ENCODE measurements around the gene GRAP2. TPM values are rescaled to one million over a fixed set of nuclear protein-coding genes. Genes with fewer than 3 reads are reported as not detected.

GRAP2 gene
- total RNA-seq, 1 donor from 2014 or later, result not detected

- no peak for DNase-seq (ENCODE audit: extremely low spot score, unreplicated experiment)
- no peak for TF ChIP-seq CTCF (IDR thresholded peaks at IDR 0.05)
- Mint-ChIP-seq H3K27me3 (ENCODE audit: unreplicated experiment) (peaks cover 75% of the 10 kb centered on the region), H3K4me1 (ENCODE audit: unreplicated experiment) (no peaks in the 10 kb centered on the region), H3K4me3 (ENCODE audit: unreplicated experiment) (no peak overlapping the region), H3K9me3 (ENCODE audit: unreplicated experiment) (no peaks in the 10 kb centered on the region), H3K36me3 (ENCODE audit: unreplicated experiment) (no peaks in the 10 kb centered on the region), H3K27ac (ENCODE audit: unreplicated experiment) (no peak overlapping the region)
These were observed 72.8 kb downstream of the GRAP2 start for GRCh38 chr22:39973656-39974055.

GRCh38 chr22:39974065-39974464 lies 73.2 kb downstream of the GRAP2 start:
- Mint-ChIP-seq H3K4me1 (ENCODE audit: unreplicated experiment) (no peaks in the 10 kb centered on the region), H3K36me3 (ENCODE audit: unreplicated experiment) (no peaks in the 10 kb centered on the region), H3K27ac (ENCODE audit: unreplicated experiment) (no peak overlapping the region), H3K27me3 (ENCODE audit: unreplicated experiment) (peaks cover 72% of the 10 kb centered on the region), H3K4me3 (ENCODE audit: unreplicated experiment) (no peak overlapping the region), H3K9me3 (ENCODE audit: unreplicated experiment) (no peaks in the 10 kb centered on the region)
- no peak for DNase-seq (ENCODE audit: extremely low spot score, unreplicated experiment)
- TF ChIP-seq CTCF (IDR thresholded peaks at IDR 0.05), result no peak

- H3K27me3 Mint-ChIP-seq (ENCODE audit: unreplicated experiment), result peaks cover 58% of the 10 kb centered on the region
- no peaks in the 10 kb centered on the region for H3K36me3 Mint-ChIP-seq (ENCODE audit: unreplicated experiment)
- no peak overlapping the region for H3K4me3 Mint-ChIP-seq (ENCODE audit: unreplicated experiment)
- no peak for DNase-seq (ENCODE audit: extremely low spot score, unreplicated experiment)
- no peaks in the 10 kb centered on the region for H3K9me3 Mint-ChIP-seq (ENCODE audit: unreplicated experiment)
- no peak for TF ChIP-seq CTCF (IDR thresholded peaks at IDR 0.05)
- H3K27ac Mint-ChIP-seq (ENCODE audit: unreplicated experiment), result no peak overlapping the region
- H3K4me1 Mint-ChIP-seq (ENCODE audit: unreplicated experiment), result no peaks in the 10 kb centered on the region
These were observed 78.2 kb downstream of the GRAP2 start for GRCh38 chr22:39979048-39979447.

GRCh38 chr22:39979458-39979857 lies 78.6 kb downstream of the GRAP2 start:
- Mint-ChIP-seq H3K27ac (ENCODE audit: unreplicated experiment) (no peak overlapping the region), H3K4me3 (ENCODE audit: unreplicated experiment) (no peak overlapping the region), H3K9me3 (ENCODE audit: unreplicated experiment) (no peaks in the 10 kb centered on the region), H3K36me3 (ENCODE audit: unreplicated experiment) (no peaks in the 10 kb centered on the region), H3K4me1 (ENCODE audit: unreplicated experiment) (no peaks in the 10 kb centered on the region), H3K27me3 (ENCODE audit: unreplicated experiment) (peaks cover 58% of the 10 kb centered on the region)
- no peak for DNase-seq (ENCODE audit: extremely low spot score, unreplicated experiment)
- TF ChIP-seq CTCF (IDR thresholded peaks at IDR 0.05), result no peak

GRCh38 chr22:39980596-39980995 lies 79.7 kb downstream of the GRAP2 start:
- DNase-seq (ENCODE audit: extremely low spot score, unreplicated experiment), result no peak
- Mint-ChIP-seq H3K9me3 (ENCODE audit: unreplicated experiment) (no peaks in the 10 kb centered on the region), H3K4me1 (ENCODE audit: unreplicated experiment) (no peaks in the 10 kb centered on the region), H3K4me3 (ENCODE audit: unreplicated experiment) (no peak overlapping the region), H3K27ac (ENCODE audit: unreplicated experiment) (no peak overlapping the region), H3K27me3 (ENCODE audit: unreplicated experiment) (peaks cover 47% of the 10 kb centered on the region), H3K36me3 (ENCODE audit: unreplicated experiment) (no peaks in the 10 kb centered on the region)
- TF ChIP-seq CTCF (IDR thresholded peaks at IDR 0.05), result no peak
